GM19324 (cell line): ENCODE data around the gene THRAP3.
"Not testable (repeated sequence)": the region's sequence is repeated elsewhere in the genome, so short reads cannot be mapped to it uniquely, and the experiment has no call there.

Experiments used
- ATAC-seq: cut with Tn5 transposase; IDR thresholded peaks from one replicate; pipeline ENCODE4 v1.9.1; 2021; ENCODE audit warnings: mild to moderate bottlenecking, moderate library complexity; ENCODE audit not compliant: unreplicated experiment, low FRiP score

Gene THRAP3

GRCh38 chr1:36223996-36224536 is at the start of gene THRAP3:
TSS of gene THRAP3 (plus strand) at chr1:36224443. CDS start at chr1:36282564, 58,121 bp downstream.
- ATAC-seq: peak; percentile 96

- no peak for ATAC-seq
Observed at GRCh38 chr1:36174713-36175112, 49.5 kb upstream of the THRAP3 start.

- ATAC-seq: peak; percentile 48
Observed at GRCh38 chr1:36175137-36176095, 48.8 kb upstream of the THRAP3 start.

GRCh38 chr1:36176106-36176949 is 47.9 kb upstream of the THRAP3 start:
- no peak for ATAC-seq

GRCh38 chr1:36177589-36178431 is 46.4 kb upstream of the THRAP3 start:
- ATAC-seq: no peak

- no peak for ATAC-seq
Observed at GRCh38 chr1:36178471-36179219, 45.6 kb upstream of the THRAP3 start.

- no peak for ATAC-seq
Observed at GRCh38 chr1:36179220-36179600, 45.0 kb upstream of the THRAP3 start.

- no peak for ATAC-seq
Observed at GRCh38 chr1:36182734-36183133, 41.5 kb upstream of the THRAP3 start.

- no peak for ATAC-seq
Observed at GRCh38 chr1:36183309-36183856, 40.9 kb upstream of the THRAP3 start.

GRCh38 chr1:36187800-36188593 is 36.2 kb upstream of the THRAP3 start:
- ATAC-seq: peak; percentile 62

- not testable (repeated sequence) for ATAC-seq
Observed at GRCh38 chr1:36196805-36197204, 27.4 kb upstream of the THRAP3 start.

- ATAC-seq: no peak
Observed at GRCh38 chr1:36198641-36199040, 25.6 kb upstream of the THRAP3 start.

GRCh38 chr1:36199934-36200741 is 24.1 kb upstream of the THRAP3 start:
- ATAC-seq: no peak

GRCh38 chr1:36203027-36203553 is 21.2 kb upstream of the THRAP3 start:
- no peak for ATAC-seq

GRCh38 chr1:36203554-36204346 is 20.5 kb upstream of the THRAP3 start:
- no peak for ATAC-seq

- ATAC-seq: no peak
Observed at GRCh38 chr1:36204347-36204909, 19.8 kb upstream of the THRAP3 start.
